Measurements from ENCODE around the gene HDAC6.

Gene HDAC6

DNA sequence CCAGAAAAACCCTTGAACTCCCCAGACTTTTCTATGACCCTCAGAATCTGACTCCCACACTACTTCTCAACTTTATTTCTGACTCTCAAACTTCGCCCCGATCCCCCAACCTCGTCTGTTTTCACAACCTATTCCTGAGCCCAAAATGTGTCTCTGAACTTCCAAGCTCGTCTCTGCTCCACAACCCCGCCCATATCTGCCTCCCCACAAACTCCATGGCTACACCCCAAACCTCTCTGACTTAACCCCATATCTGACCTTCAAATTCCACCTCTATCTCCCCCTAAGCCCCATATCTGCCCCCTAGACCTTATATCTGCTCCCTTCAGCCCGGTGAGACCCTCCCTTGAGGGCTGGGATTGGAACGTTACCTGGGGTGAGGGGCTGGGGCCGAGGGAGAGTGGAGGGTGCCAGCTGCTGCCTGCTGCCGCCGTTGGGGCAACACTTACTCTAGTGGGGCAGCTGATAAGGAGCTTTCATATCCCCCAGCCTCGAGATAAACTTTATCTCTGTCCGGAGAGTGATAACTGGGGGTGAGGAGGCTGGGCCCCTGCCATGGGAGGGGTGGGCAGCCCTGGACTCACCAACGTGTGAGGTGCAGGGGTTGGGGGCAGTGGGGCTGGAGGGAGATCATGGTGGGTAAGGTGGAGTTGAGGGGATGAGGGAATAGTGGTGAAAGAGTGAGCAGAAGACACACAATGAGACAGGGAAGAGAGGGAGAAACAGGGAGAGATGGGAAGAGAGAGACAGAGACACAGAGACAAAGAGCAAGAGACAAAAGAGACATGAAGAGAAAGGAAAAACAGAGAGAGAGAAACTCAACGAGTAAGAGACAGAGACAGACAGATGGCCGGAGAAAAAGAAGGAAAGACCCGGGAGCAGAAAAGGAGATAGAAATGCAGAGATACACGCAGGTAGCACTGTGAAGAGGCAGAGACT is 14.1 kb upstream of the HDAC6 start:
- intact Hi-C loops (cut with DNase I) = no loop called here
- no peak for DNase-seq

DNA sequence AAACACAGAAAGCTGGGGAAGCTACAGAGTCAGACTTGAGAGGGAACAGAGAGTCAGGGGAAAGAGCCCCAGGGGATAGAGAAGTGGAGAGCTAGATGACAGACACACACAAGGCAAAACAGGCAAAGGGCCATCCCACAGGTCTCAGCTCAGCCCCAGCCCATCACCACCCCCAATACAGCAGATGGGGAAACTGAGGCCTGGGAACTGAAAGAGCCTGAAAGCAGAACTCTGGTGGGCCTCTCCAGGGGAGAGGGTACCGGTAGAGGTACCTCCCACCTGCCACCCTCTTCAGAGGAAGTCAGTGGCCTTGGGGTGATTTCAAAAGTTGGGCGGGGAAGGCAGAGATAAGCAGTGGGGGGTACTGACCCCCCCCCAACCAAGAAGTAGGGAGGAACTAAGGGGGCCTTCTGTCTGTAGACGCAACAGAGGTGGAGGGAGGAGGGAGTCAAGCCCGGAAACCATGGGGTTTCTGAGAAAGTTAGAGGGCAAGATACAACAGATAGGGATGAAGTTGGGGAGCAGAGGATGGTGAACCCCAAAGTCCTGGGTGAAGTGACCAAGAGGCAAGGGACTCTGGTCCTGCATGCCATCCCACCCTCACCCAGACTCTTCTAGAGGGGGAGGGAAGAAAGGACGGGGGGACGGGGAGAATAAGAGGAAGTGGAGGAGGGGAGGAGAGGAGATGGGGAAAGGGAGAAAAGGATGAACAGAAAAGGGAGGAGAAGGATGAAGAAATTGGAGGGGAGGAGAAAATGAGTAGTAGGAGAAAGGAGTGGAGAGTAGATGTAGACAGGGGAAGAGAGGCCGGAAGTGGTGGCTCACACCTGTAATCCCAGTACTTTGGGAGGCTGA is 12.3 kb upstream of the HDAC6 start:
- no peak for DNase-seq
- intact Hi-C loops (cut with DNase I) = no loop called here

DNA sequence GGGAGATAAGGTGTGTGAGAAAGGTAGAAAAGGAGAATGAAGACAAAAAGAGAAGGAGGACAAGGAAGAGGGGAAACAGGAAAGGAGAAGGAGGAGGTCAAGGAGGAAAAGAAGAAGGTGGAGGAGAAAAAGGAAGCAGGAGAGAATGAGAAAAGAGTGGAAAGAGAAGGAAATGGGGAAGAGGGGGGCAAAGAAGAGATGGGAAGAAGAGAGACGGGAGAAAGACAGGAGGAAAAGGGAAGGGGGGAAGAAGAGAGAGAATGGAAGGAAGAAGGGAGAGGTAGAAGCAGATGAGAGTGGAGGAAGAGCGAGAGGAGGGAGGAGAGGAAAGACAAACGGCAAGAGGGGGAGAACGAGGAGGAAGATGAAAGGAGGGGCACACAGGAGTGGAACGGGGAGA is 11.4 kb upstream of the HDAC6 start:
- intact Hi-C loops (cut with DNase I) = no loop called here
- no peak for DNase-seq

DNA sequence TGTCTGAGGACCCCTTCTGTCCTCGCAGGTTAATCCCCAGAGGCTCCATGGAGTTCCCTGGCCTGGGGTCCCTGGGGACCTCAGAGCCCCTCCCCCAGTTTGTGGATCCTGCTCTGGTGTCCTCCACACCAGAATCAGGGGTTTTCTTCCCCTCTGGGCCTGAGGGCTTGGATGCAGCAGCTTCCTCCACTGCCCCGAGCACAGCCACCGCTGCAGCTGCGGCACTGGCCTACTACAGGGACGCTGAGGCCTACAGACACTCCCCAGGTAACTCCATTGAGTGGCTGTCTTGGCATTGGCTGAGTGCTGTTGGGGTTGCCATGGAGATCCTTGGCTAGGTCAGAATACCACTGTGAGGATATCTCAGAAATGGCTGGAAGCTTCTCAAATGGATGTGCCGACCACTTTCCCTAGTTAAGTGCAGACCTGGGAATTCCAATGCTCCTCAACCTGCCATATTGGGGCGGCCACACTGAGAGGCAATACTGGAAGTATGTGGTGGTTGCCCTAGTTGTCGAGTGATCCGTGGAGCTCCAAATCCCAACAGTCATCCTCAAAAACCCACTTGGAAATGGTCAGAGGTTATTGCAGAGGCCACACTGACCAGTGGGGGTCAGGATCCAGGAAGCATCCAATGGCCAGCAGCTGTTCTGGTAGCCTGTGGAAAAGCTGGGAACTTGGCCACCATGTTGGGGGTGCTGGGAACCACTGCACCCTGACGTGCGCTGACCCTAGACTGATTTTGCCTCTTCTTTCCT is 10.6 kb upstream of the HDAC6 start:
- intact Hi-C loops (cut with DNase I) = no loop called here
- no peak for DNase-seq

DNA sequence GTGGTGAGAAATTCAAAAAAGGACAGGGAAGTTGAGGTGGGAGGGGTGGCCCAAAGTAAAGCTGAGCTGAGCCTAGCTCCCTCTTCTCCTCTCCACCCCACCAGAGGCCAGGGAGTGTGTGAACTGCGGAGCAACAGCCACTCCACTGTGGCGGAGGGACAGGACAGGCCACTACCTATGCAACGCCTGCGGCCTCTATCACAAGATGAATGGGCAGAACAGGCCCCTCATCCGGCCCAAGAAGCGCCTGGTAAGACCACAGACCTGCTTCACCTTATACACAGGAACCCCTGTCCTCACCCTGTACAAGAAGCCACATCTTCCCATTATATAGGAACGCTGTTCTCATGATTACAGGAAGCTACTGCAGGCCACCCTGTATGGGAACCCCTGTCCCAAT is 9.6 kb upstream of the HDAC6 start:
- intact Hi-C loops (cut with DNase I) = no loop called here

DNA sequence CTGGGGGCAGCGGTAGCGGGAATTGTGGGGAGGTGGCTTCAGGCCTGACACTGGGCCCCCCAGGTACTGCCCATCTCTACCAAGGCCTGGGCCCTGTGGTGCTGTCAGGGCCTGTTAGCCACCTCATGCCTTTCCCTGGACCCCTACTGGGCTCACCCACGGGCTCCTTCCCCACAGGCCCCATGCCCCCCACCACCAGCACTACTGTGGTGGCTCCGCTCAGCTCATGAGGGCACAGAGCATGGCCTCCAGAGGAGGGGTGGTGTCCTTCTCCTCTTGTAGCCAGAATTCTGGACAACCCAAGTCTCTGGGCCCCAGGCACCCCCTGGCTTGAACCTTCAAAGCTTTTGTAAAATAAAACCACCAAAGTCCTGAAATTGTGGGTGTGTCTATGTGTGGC is 7.9 kb upstream of the HDAC6 start:
- no peak for DNase-seq
- intact Hi-C loops (cut with DNase I) = no loop called here

More for the DNA sequence above, 9.6 kb upstream of the HDAC6 start:
- no peak for DNase-seq

DNA sequence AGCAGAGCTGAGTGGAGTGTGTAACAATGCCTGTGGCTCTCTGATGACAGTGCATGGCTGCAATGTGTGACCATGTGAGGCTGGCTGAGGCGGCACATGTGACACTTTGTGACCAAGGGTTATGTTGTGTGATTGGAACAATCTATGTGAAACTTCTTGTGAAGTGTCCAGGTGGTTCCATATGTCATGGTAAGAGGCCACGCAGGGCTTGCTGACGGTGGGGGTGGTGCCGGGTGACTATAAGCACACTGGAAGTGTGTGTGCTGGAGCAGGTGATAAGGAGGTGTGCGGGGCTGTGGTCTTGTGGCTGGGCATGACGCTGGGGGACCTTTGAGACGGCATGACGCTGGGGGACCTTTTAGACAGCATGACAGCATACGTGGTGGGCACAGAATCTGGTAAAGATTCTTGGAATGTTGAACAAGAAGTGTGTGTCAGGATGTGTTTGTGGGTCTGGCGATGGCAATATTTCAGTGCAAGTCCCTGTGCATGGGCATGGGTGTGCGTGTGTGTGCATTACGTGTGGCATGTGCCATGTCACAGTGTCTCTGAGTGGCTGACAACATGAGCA is 7.4 kb upstream of the HDAC6 start:
- intact Hi-C loops (cut with DNase I) = no loop called here

DNA sequence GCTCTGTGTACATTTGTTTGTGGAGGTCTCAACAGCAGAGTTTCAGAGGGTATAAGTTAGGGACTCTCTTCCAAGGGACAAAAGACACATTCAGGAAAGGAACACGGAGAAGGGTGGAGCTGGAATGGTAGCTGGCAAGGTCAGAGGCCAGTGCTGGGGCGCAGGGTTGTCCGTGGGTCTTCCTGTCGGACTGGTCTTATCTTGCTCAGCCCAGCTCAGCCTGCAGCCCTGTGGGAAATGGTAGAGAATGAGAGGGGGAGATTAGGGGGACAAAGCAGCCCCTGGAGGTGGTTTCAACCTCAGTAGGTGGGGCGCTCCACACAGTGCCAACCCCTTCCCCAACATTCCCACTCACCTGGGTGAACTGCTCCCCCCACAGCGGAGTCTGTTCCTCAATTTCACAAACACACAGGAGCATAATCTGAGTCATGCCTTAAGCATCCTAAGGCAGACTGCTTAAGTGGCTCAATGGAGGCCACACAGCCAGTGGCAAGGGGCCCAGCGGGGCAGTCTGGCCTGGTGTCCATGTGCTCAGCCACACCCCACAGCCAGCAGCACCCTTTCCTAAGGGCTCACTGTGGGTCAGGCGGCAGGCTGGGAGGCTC is 6.9 kb upstream of the HDAC6 start:
- intact Hi-C loops (cut with DNase I) = no loop called here

More for the DNA sequence above, 7.4 kb upstream of the HDAC6 start:
- no peak for DNase-seq

DNA sequence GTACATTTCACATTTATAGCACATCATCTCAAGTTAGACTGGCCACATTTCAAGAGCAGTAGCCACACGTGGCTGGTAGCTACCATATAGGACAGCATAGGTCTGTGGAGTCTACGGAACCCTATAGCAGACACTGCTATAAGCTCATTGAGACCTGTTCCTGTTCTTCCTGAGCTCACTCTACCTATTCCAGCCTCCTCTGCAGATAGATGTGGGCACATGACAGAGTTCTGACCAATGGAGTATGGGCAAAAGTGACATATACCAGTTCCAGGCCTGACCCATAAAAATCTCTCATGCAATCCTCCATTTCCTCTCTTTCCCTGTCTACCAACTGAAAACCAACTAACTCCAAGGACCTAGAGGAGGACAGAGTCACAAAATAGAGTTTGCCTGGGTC is 3.5 kb upstream of the HDAC6 start:
- intact Hi-C loops (cut with DNase I) = no loop called here
- no peak for DNase-seq

More for the DNA sequence above, 6.9 kb upstream of the HDAC6 start:
- DNase-seq = no peak

DNA sequence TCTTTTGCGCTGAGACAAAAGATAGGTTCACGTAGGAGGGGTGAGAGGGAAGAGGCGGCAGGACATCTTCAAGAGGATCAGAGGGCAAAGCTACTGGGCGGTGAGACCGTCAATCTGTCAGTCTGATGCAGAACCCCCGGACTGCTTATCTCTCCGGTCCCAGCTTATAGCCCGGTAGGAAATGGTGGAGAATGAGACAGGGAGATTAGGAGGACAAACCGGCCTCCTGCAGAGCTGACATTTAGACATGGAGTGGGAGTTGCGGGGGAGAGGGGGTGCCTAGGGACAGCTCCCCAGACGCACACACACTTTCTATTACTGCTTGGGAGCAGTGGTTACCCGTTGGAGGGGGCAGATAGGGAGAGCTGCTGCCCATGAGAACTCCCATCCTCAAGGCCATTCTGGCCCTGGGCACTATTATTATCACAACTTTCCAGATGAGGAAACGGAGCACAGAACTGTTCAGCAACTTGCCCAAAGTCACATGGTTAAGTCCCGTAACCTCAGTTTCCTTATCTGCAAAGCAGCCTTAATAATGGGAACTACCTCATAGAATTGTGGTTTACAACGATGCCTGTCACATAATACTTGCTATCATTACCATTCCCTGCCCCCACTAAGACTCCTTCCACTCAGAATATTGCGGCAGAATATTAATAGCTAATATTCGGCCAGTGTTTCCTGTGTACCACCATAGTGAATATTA is 1.1 kb upstream of the HDAC6 start:
- intact Hi-C loops (cut with DNase I) = loop anchor here (2.0 kb wide), 2 partner anchors 64 to 124 kb away; no protein-coding TSS in a partner anchor

DNA sequence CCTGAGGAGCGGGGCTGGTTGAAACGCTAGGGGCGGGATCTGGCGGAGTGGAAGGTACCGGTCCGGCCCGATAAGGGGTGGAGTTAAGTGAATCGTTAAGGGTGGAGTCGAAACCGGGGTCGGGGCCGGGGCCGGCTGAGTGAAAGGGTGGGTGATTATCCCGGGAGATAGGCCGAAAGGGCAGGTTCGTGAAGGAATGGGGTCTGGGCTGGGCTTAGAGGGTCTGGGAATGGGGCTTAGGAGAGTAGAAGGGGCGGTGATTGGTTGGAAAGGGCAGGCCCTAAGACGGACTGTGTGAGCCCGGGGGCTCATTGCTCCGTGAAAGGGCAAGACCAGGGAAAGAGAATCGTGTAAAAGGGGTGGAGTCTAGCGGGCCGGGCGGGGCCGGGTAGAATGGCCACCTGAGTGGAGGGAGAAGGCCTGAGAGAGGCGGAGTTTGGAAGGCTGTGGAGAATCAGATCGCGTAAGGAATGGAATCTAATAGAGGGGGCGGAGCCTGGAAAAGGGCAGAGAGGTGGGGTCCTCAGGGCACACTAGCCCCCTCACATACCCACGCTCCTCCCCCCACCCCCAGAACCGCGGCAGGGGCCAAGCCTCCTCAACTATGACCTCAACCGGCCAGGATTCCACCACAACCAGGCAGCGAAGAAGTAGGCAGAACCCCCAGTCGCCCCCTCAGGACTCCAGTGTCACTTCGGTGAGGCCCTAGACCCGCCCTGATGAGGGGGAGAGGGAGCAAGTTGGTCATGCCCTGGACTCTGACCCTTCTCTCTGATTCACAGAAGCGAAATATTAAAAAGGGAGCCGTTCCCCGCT is 430 bp downstream of the HDAC6 start:
- DNase-seq = peak in 6 of 10 donors; percentile 16 to 91 (median 32)
- intact Hi-C loops (cut with DNase I) = no loop called here

More for the DNA sequence above, 1.1 kb upstream of the HDAC6 start:
- no peak for DNase-seq

DNA sequence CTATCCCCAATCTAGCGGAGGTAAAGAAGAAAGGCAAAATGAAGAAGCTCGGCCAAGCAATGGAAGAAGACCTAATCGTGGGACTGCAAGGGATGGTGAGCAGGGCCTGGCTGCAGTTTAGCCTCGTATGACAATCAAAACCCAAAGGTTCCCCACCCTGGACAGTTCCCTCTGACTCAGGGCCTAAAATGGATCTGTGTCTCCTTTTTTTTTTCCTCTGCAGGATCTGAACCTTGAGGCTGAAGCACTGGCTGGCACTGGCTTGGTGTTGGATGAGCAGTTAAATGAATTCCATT is 986 bp downstream of the HDAC6 start:
- DNase-seq = peak in 1 of 10 donors; percentile 44
- intact Hi-C loops (cut with DNase I) = no loop called here

DNA sequence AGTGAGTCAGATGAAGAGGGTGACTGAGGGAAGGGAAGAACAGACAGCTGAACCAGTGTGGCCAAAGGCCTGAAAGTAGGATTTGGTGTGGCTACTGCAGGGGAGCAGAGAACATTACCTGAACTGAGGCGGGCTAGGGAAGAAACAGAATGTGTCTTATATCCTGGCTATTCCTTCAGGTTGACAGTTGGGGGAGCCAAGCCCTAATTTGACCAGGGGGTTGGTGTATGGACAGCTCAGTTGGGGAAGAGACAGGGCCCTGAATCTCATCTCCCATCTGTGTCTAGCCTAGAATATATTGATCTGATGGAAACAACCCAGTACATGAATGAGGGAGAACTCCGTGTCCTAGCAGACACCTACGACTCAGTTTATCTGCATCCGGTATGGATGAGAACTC is 4.2 kb downstream of the HDAC6 start:
- intact Hi-C loops (cut with DNase I) = no loop called here
- DNase-seq = no peak

DNA sequence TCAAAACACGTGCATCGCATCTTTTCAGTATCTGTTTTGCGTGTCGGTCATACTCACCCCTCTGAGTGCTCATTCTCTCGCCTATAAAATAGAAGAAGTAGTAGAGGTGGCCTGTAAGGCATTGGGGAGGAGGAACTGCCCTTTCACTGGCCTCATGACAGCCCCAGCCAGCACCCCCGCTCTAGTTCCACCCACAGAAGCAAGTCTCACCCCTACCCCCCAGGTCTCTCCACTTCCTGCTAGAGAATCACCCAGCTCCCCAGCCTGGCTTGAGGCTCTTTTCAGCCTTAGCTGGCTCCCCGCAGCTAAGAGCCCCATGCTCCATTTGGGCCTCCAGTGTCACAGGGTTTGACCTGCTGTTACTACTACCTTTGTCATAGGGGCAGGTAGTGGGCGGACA is 11.8 kb downstream of the HDAC6 start:
- peak in 1 of 10 donors; percentile 65 for DNase-seq

DNA sequence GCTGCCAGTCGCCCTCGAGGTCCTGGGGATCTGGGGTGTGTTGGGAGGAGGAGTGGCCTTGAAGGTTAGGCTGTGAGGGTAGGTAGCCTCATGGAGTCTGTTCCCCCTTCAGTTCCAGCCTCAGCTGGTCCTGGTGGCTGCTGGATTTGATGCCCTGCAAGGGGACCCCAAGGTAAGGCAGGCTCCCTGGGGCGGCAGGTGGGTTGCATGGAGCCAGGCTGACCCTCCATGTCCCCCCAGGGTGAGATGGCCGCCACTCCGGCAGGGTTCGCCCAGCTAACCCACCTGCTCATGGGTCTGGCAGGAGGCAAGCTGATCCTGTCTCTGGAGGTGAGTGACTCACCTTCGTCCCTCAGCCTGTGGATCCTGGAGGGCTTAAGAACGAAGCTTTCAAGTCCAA is 12.9 kb downstream of the HDAC6 start:
- intact Hi-C loops (cut with DNase I) = no loop called here
- peak in 1 of 10 donors; percentile 59 for DNase-seq

More for the DNA sequence above, 11.8 kb downstream of the HDAC6 start:
- intact Hi-C loops (cut with DNase I) = no loop called here

DNA sequence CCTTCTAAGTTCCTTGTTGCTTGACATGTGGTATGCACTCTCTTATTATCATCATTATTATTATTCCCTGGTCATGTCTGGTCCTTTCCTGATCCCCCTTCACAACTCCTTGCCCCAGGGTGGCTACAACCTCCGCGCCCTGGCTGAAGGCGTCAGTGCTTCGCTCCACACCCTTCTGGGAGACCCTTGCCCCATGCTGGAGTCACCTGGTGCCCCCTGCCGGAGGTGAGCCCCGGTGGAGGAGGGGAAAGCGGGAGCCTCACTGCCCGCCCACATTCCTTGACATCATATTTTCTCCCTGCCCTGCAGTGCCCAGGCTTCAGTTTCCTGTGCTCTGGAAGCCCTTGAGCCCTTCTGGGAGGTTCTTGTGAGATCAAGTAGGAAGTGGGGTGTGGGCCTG is 13.4 kb downstream of the HDAC6 start:
- DNase-seq = peak in 1 of 10 donors; percentile 69
- intact Hi-C loops (cut with DNase I) = no loop called here

DNA sequence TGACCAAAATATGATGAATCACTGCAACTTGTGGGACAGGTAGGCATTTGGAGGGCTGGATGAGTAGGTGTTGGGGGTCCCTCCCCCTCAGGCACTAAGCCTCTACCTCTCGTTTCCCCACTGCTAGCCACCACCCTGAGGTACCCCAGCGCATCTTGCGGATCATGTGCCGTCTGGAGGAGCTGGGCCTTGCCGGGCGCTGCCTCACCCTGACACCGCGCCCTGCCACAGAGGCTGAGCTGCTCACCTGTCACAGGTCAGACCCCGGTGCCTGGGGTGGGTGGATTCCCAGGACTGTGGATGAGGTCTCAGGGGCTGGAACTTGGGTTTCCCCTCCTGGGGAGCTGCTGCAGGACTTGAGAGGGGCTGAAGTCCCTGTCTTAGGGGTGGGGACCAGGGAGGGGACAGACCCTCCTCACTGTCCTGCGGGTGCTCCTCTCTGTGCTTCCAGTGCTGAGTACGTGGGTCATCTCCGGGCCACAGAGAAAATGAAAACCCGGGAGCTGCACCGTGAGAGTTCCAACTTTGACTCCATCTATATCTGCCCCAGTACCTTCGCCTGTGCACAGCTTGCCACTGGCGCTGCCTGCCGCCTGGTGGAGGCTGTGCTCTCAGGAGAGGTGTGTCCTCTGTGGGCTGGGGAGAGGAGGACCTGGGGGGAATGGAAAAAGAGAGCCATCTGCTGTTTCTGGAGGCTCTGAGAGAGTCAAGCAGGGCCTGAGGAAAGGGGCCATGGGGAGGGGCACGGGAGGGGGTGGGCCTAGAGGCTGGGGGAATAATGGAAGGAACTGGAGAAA is 14.3 kb downstream of the HDAC6 start:
- peak in 2 of 10 donors; percentile 71 to 73 for DNase-seq
- intact Hi-C loops (cut with DNase I) = no loop called here

DNA sequence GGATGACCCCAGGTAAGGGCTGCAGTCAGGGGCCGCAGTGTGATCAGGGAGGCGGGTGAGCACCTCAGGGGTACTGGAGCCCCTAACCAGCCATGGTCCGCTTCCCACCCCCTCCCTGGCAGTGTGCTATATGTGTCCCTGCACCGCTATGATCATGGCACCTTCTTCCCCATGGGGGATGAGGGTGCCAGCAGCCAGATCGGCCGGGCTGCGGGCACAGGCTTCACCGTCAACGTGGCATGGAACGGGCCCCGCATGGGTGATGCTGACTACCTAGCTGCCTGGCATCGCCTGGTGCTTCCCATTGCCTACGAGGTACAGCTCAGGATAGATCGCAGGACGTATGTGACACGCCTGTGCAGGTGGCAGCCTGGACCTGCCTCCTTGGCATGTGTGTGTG is 16.2 kb downstream of the HDAC6 start:
- DNase-seq = peak in 1 of 10 donors; percentile 60
- intact Hi-C loops (cut with DNase I) = no loop called here
